GM12878 (cell line): ENCODE data around the gene PHLPP1.

Source experiments
- ATF2 ChIP-seq: IDR thresholded peaks from 2 replicates; pipeline ENCODE4 v1.6.1; 2012; ENCODE audit warnings: low read length, inconsistent platforms
- CEBPB ChIP-seq, 2 experiments: fragments of 150-350 bp in 1 of 2; IDR thresholded peaks; 2 replicates each; pipeline ENCODE4 v1.6.1; 2012 to 2014; ENCODE audit warnings: low read depth in 2 of 2, low read length in 2 of 2, borderline replicate concordance in 1 of 2, inconsistent platforms in 1 of 2
- CTCF ChIP-seq, 3 experiments: IDR thresholded peaks in 2 of 3; conservative IDR thresholded peaks in 1 of 3; 2 replicates each; pipeline ENCODE4 v1.5.1; 2011; ENCODE audit warnings: low read depth in 3 of 3, low read length in 3 of 3, mild to moderate bottlenecking in 3 of 3, control low read depth in 2 of 3, moderate library complexity in 2 of 3, inconsistent platforms in 1 of 3, mixed read lengths in 1 of 3; ENCODE audit not compliant: control insufficient read depth in 2 of 3, insufficient read depth in 1 of 3; ENCODE audit errors: extremely low read depth in 1 of 3
- EZH2 ChIP-seq: IDR thresholded peaks from 2 replicates; pipeline ENCODE4 v1.6.1; 2012; ENCODE audit warnings: low read depth, mild to moderate bottlenecking, control low read depth, inconsistent platforms, low read length, borderline replicate concordance; ENCODE audit not compliant: control insufficient read depth
- MAX ChIP-seq: IDR thresholded peaks from 2 replicates; pipeline ENCODE4 v1.6.1; 2012; ENCODE audit warnings: low read depth, low read length, improper control_type of control experiment
- MYB ChIP-seq: fragments of 150-350 bp; IDR thresholded peaks from 2 replicates; pipeline ENCODE4 v1.6.1; 2014; ENCODE audit warnings: mild to moderate bottlenecking, low read depth, low read length, borderline replicate concordance
- POLR2AphosphoS5 ChIP-seq: IDR thresholded peaks from 2 replicates; pipeline ENCODE4 v1.6.1; 2011; ENCODE audit warnings: mild to moderate bottlenecking, low read length, inconsistent platforms
- ZBTB40 ChIP-seq: fragments of 450-650 bp; IDR thresholded peaks from 2 replicates; pipeline ENCODE4 v1.6.1; 2016; ENCODE audit warnings: mild to moderate bottlenecking, moderate library complexity, borderline replicate concordance

- TF ChIP-seq EZH2 (no peak), ATF2 (no peak), CTCF (IDR thresholded peaks at IDR 0.05 in 2 of 3, conservative IDR thresholded peaks at IDR 0.05 in 1 of 3; ENCODE audit: control insufficient read depth in 2 of 3, extremely low read depth in 1 of 3, insufficient read depth in 1 of 3, low read depth in 3 of 3, low read length in 3 of 3) (no peak), MYB (no peak), CEBPB (IDR thresholded peaks at IDR 0.05; ENCODE audit: borderline replicate concordance in 1 of 2, low read depth in 2 of 2, low read length in 2 of 2) (no peak), MAX (no peak), ZBTB40 (no peak), POLR2AphosphoS5 (no peak)
Measured at GRCh38 chr18:62810682-62811081, 95.3 kb downstream of the PHLPP1 start.
